OCI-LY1 (cell line): ENCODE measurements around the gene TYK2.

Experiments used
- H2AFZ ChIP-seq: fragments of 200-600 bp; sonication (generic), shearing (Covaris generic); 2 replicates; pipeline ENCODE4 v1.6.0; 2014; ENCODE audit warnings: antibody characterized with exemption, mild to moderate bottlenecking, low read length
- H3F3A ChIP-seq: fragments of 200-600 bp; sonication (generic), shearing (Covaris generic); 2 replicates; pipeline ENCODE4 v1.6.0; 2014; ENCODE audit warnings: mild to moderate bottlenecking, antibody characterized with exemption, low read length, moderate library complexity; ENCODE audit not compliant: insufficient read depth
- H3K27ac ChIP-seq: fragments of 200-600 bp; sonication (generic); 2 replicates; pipeline ENCODE4 v1.5.1; 2014; ENCODE audit warnings: low read length, mixed run types, mild to moderate bottlenecking, low read depth; ENCODE audit not compliant: poor library complexity, severe bottlenecking
- H3K27me3 ChIP-seq: fragments of 200-600 bp; sonication (generic); 2 replicates; pipeline ENCODE4 v1.6.0; 2014; ENCODE audit warnings: antibody characterized with exemption, mild to moderate bottlenecking, low read length, moderate library complexity; ENCODE audit not compliant: insufficient read depth
- H3K36me3 ChIP-seq: fragments of 200-600 bp; sonication (generic); 2 replicates; pipeline ENCODE4 v1.6.1; 2014; ENCODE audit warnings: mild to moderate bottlenecking, antibody characterized with exemption, low read length, moderate library complexity, mixed read lengths; ENCODE audit not compliant: insufficient read depth
- H3K4me1 ChIP-seq: fragments of 200-600 bp; sonication (generic); 2 replicates; pipeline ENCODE4 v1.5.1; 2014; ENCODE audit warnings: mild to moderate bottlenecking, low read length, moderate library complexity; ENCODE audit not compliant: insufficient read depth, severe bottlenecking
- H3K4me2 ChIP-seq: fragments of 200-600 bp; sonication (generic), shearing (Covaris generic); 2 replicates; pipeline ENCODE4 v1.6.1; 2014; ENCODE audit warnings: low read length
- H3K4me3 ChIP-seq: fragments of 200-600 bp; sonication (generic); 2 replicates; pipeline ENCODE4 v1.5.1; 2014; ENCODE audit warnings: low read length, low read depth, mild to moderate bottlenecking, mixed read lengths; ENCODE audit not compliant: poor library complexity, severe bottlenecking
- H3K79me2 ChIP-seq: fragments of 200-600 bp; shearing (Covaris generic); 2 replicates; pipeline ENCODE4 v1.6.1; 2016; ENCODE audit warnings: mixed run types, low read length, mixed read lengths; ENCODE audit not compliant: insufficient read depth
- H3K9ac ChIP-seq: fragments of 200-600 bp; sonication (generic), shearing (Covaris generic); 2 replicates; pipeline ENCODE4 v1.6.1; 2014; ENCODE audit warnings: mild to moderate bottlenecking, low read length, mixed read lengths
- H3K9me2 ChIP-seq: fragments of 200-600 bp; sonication (generic), shearing (Covaris generic); 2 replicates; pipeline ENCODE4 v1.6.1; 2014; ENCODE audit warnings: low read depth, mild to moderate bottlenecking, low read length, mixed read lengths
- H3K9me3 ChIP-seq: fragments of 200-600 bp; shearing (Covaris generic); 2 replicates; pipeline ENCODE4 v1.6.1; 2014; ENCODE audit warnings: low read length, mixed read lengths
- H4K20me1 ChIP-seq: fragments of 200-600 bp; sonication (generic), shearing (Covaris generic); 2 replicates; pipeline ENCODE4 v1.6.0; 2016; ENCODE audit warnings: mild to moderate bottlenecking, low read length; ENCODE audit not compliant: insufficient read depth
- EZH2 ChIP-seq: fragments of 200-600 bp; sonication (generic), shearing (Covaris generic); IDR thresholded peaks from 2 replicates; pipeline ENCODE4 v1.8.0; 2017; ENCODE audit warnings: borderline replicate concordance, mixed run types, mild to moderate bottlenecking, antibody characterized with exemption, low read length, moderate library complexity, mixed read lengths
- TF ChIP-seq, protein P1 (sequence below): fragments of 200-600 bp; sonication (generic), shearing (Covaris generic); IDR thresholded peaks from 2 replicates; pipeline ENCODE4 v1.5.1; 2017; ENCODE audit warnings: mild to moderate bottlenecking, antibody characterized with exemption, low read length, moderate library complexity, mixed read lengths

TYK2 gene

GRCh38 chr19:10365518-10365917 lies 14.9 kb downstream of the TYK2 start:
- H3K4me3 ChIP-seq = no peak overlapping the region
- no peaks in the 10 kb centered on the region for H3F3A ChIP-seq
- no peaks in the 10 kb centered on the region for H3K79me2 ChIP-seq
- TF ChIP-seq, protein P1, sequence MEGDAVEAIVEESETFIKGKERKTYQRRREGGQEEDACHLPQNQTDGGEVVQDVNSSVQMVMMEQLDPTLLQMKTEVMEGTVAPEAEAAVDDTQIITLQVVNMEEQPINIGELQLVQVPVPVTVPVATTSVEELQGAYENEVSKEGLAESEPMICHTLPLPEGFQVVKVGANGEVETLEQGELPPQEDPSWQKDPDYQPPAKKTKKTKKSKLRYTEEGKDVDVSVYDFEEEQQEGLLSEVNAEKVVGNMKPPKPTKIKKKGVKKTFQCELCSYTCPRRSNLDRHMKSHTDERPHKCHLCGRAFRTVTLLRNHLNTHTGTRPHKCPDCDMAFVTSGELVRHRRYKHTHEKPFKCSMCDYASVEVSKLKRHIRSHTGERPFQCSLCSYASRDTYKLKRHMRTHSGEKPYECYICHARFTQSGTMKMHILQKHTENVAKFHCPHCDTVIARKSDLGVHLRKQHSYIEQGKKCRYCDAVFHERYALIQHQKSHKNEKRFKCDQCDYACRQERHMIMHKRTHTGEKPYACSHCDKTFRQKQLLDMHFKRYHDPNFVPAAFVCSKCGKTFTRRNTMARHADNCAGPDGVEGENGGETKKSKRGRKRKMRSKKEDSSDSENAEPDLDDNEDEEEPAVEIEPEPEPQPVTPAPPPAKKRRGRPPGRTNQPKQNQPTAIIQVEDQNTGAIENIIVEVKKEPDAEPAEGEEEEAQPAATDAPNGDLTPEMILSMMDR = no peak
- TF ChIP-seq EZH2 = no peak
- no peak overlapping the region for H3K27ac ChIP-seq
- H2AFZ ChIP-seq = no peak overlapping the region
- H3K9me3 ChIP-seq = no peaks in the 10 kb centered on the region
- H3K27me3 ChIP-seq = no peaks in the 10 kb centered on the region
- no peak overlapping the region for H3K9ac ChIP-seq
- H3K4me2 ChIP-seq = no peak overlapping the region
- no peaks in the 10 kb centered on the region for H3K9me2 ChIP-seq
- H3K4me1 ChIP-seq = no peaks in the 10 kb centered on the region
- H3K36me3 ChIP-seq = peaks cover 91% of the 10 kb centered on the region
- H4K20me1 ChIP-seq = no peaks in the 10 kb centered on the region

DNA sequence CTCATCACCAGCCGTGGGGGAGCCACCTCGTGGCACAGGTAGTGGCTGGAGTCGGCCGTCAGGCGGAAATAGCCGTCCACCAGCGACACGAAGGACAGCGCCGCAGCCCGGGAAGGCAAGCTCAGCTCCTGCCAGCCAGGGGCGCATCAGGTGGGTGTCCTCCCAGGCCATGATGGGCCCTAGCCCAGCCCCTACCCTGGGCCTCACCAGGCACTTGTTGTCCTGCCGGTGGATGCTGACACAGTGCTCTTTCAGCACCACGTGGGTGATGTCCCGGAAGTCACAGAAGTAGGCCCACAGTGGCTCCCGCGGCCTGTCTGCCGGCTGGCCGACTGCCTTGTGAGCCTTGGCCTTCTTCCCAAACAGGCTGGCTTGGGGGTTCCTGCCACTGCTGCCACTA lies 15.7 kb downstream of the TYK2 start:
- peaks cover 84% of the 10 kb centered on the region for H3K36me3 ChIP-seq

DNA sequence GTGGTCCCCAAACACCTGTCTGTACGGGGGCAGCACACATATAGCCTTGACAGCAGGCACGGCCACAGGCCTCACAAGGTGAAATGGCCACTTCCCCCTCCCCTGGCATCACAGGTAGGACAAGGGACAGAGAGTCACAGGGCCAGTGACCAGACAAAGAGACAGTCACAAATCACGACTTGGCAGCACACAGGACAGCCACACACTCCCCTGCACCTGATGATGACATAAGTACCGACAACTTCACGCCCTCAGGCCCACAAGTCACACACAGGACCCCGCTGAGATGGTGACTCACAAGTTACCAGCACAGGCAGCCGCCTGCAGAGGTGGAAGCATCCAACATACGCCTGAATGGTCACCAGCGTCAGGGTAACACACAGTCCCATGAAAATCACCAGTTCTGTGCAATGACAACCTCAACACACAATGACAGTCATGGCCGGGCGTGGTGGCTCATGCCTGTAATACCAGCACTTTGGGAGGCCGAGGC lies 16.5 kb downstream of the TYK2 start:
- no peaks in the 10 kb centered on the region for H3K79me2 ChIP-seq
- H3K4me3 ChIP-seq = no peak overlapping the region
- no peak for TF ChIP-seq EZH2
- TF ChIP-seq, protein P1 = no peak
- peaks cover 82% of the 10 kb centered on the region for H3K36me3 ChIP-seq
- H3K4me2 ChIP-seq = no peak overlapping the region
- H3F3A ChIP-seq = no peaks in the 10 kb centered on the region
- no peaks in the 10 kb centered on the region for H3K9me2 ChIP-seq
- H3K9ac ChIP-seq = no peak overlapping the region
- H3K27ac ChIP-seq = no peak overlapping the region
- no peaks in the 10 kb centered on the region for H3K4me1 ChIP-seq
- no peaks in the 10 kb centered on the region for H3K27me3 ChIP-seq
- no peak overlapping the region for H2AFZ ChIP-seq
- no peaks in the 10 kb centered on the region for H4K20me1 ChIP-seq
- no peaks in the 10 kb centered on the region for H3K9me3 ChIP-seq

More for the DNA sequence above, 15.7 kb downstream of the TYK2 start:
- no peaks in the 10 kb centered on the region for H3K27me3 ChIP-seq
- no peak overlapping the region for H3K4me3 ChIP-seq
- no peak overlapping the region for H3K27ac ChIP-seq
- H3K9me2 ChIP-seq = no peaks in the 10 kb centered on the region
- no peak overlapping the region for H3K4me2 ChIP-seq
- H4K20me1 ChIP-seq = no peaks in the 10 kb centered on the region
- TF ChIP-seq, protein P1 = no peak
- TF ChIP-seq EZH2 = no peak
- no peaks in the 10 kb centered on the region for H3K4me1 ChIP-seq
- H3K9me3 ChIP-seq = no peaks in the 10 kb centered on the region
- H3K79me2 ChIP-seq = no peaks in the 10 kb centered on the region
- H3F3A ChIP-seq = no peaks in the 10 kb centered on the region
- H2AFZ ChIP-seq = no peak overlapping the region
- no peak overlapping the region for H3K9ac ChIP-seq
